ENCODE measurements around the gene CD244.
"Not testable (repeated sequence)": the region's sequence is repeated elsewhere in the genome, so short reads cannot be mapped to it uniquely, and the experiment has no call there.

DNA sequence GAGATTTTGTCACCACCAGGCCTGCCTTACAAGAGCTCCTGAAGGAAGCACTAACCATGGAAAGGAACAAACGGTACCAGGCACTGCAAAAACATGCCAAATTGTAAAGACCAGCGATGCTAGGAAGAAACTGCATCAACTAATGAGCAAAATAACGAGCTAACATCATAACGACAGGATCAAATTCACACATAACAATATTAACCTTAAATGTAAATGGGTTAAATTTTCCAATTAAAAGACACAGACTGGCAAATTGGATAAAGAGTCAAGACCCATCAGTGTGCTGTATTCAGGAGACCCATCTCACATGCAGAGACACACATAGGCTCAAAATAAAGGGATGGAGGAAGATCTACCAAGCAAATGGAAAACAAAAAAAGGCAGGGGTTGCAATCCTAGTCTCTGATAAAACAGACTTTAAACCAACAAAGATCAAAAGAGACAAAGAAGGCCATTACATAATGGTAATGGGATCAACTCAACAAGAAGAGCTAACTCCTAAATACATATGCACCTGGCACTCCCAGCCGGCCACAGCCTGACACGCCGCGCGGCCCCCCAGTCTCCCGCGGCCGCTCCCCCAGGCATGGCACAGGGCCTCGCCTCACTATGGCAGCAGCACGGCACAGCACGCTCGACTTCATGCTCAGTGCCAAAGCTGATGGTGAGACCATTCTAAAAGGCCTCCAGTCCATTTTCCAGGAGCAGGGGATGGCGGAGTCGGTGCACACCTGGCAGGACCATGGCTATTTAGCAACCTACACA is 31.9 kb upstream of the CD244 start:
- TF ChIP-seq POLR2A, CTCF (IDR thresholded peaks at IDR 0.05): not testable (repeated sequence)
